ENCODE measurements around the gene SCTR. TPM values are rescaled to one million over a fixed set of nuclear protein-coding genes. Genes with fewer than 3 reads are reported as not detected.

SCTR gene
- total and polyA plus RNA-seq, 2 of the 13 experiments (the other 11 are each of a cell fraction or from before 2014, with no cell fraction given): not detected

GRCh38 chr2:119426801-119427395 is 97.4 kb downstream of the SCTR start:
- ChIA-PET CTCF (ENCODE audit: low intra/inter-chr PET ratio, low total read pairs) (no interaction called here), POLR2A (interaction anchor here (0.8 to 1.9 kb wide), 5 partner anchors 9 to 61 kb away, joined by 3 to 7 read pairs (median 4); partner anchors contain the start of genes C2orf76 and DBI)
- Histone ChIP-seq H3K9me3 (ENCODE audit: low read length) (no peaks in the 10 kb centered on the region), H3K9ac (ENCODE audit: insufficient read depth, low read depth, low read length) (peak overlapping the region; percentile 58), H3K79me2 (ENCODE audit: insufficient read depth, low read length) (peaks cover 1% of the 10 kb centered on the region), H3K4me1 (ENCODE audit: insufficient read depth, low read length) (peaks cover 94% of the 10 kb centered on the region), H3K4me2 (ENCODE audit: low read depth, low read length) (peak overlapping the region; percentile 97), H3K27ac (ENCODE audit: extremely low read length, insufficient read depth, low read length) (peak overlapping the region; percentile 76), H3K27me3 (ENCODE audit: control insufficient read depth in 1 of 2, insufficient read depth in 2 of 2, low read length in 2 of 2) (no peaks in the 10 kb centered on the region; a peak in 1 of 5 replicates), H3K4me3 (replicated peaks in 1 of 3; ENCODE audit: insufficient read depth in 1 of 3, low read depth in 2 of 3, low read length in 3 of 3) (peak overlapping the region; percentile 20 to 67 (median 30)), H2AFZ (ENCODE audit: low read length) (no peak overlapping the region), H4K20me1 (ENCODE audit: insufficient read depth, low read length) (no peaks in the 10 kb centered on the region), H3K36me3 (replicated peaks in 1 of 2; ENCODE audit: control insufficient read depth in 1 of 2, insufficient read depth in 2 of 2, low read length in 2 of 2) (no peaks in the 10 kb centered on the region)
- no peak for FAIRE-seq
- in situ Hi-C loops (cut with HindIII; ENCODE audit: extremely low pct_ligation_motif_present, low pct_unique_long_range_greater_than_20kb) (no loop called here), intact Hi-C loops (cut with micrococcal nuclease; ENCODE audit: unreplicated experiment) (no loop called here)
- 11% methylated on average over 12 of the region's 12 CpGs for WGBS (ENCODE audit: low lambda C conversion rate)
- BruUV-seq (replicated peaks): no TSS peak
- peak; percentile 5 for ATAC-seq
- DNase-seq (ENCODE audit: low spot score): peak; percentile 68
- TF ChIP-seq KIAA2018 (CRISPR knock-in tag; IDR thresholded peaks at IDR 0.05; ENCODE audit: borderline replicate concordance) (no peak), PPARG (CRISPR knock-in tag; conservative IDR thresholded peaks at IDR 0.05) (peak; percentile 39; the same call in 1 of the 2 replicates), RARG (CRISPR knock-in tag; IDR thresholded peaks at IDR 0.05; ENCODE audit: low read depth) (no peak), MIER3 (CRISPR knock-in tag; IDR thresholded peaks at IDR 0.05; ENCODE audit: borderline replicate concordance) (peak; percentile 86; the same call in 1 of the 2 replicates), KLF12 (CRISPR knock-in tag; IDR thresholded peaks at IDR 0.05; ENCODE audit: borderline replicate concordance) (no peak), ZNF235 (CRISPR knock-in tag; IDR thresholded peaks at IDR 0.05; ENCODE audit: borderline replicate concordance) (no peak), JUND (CRISPR knock-in tag; IDR thresholded peaks at IDR 0.05) (0 out of 2 replicates have a peak, but pooled peaks have one; percentile 20), THAP7 (CRISPR knock-in tag; IDR thresholded peaks at IDR 0.05) (no peak), BHLHE40 (IDR thresholded peaks at IDR 0.05; ENCODE audit: low read length) (peak; percentile 68), ZNF557 (CRISPR knock-in tag; IDR thresholded peaks at IDR 0.05) (no peak)
